ENCODE measurements around the gene ANKAR.

- TF ChIP-seq EZH2 (IDR thresholded peaks at IDR 0.05; ENCODE audit: low read length, unreplicated experiment), result no peak
- TF ChIP-seq CTCF (conservative IDR thresholded peaks at IDR 0.05; ENCODE audit: low read depth, low read length), result peak; percentile 74
Observed at GRCh38 chr2:189633392-189633811, 41.1 kb upstream of the ANKAR start.
